Suprapubic skin (tissue), 4 donors: ENCODE data around the gene APOBEC3A. TPM values are rescaled to one million over a fixed set of nuclear protein-coding genes. Genes with fewer than 3 reads are reported as not detected.

Experiments used
- DNase-seq, 2 donors: peaks; one replicate each; pipeline ENCODE4 v3.0.0-alpha.2; 2019; ENCODE audit warnings: low spot score in 2 of 2
- H3K27ac ChIP-seq: fragments of 200-600 bp; sonication (generic); one replicate; pipeline ENCODE4 v1.5.1; 2019
- H3K27me3 ChIP-seq: fragments of 200-600 bp; sonication (generic); one replicate; pipeline ENCODE4 v1.5.1; 2019
- H3K36me3 ChIP-seq: fragments of 200-600 bp; sonication (generic); one replicate; pipeline ENCODE4 v1.5.1; 2019
- H3K4me1 ChIP-seq: fragments of 200-600 bp; sonication (generic); one replicate; pipeline ENCODE4 v1.5.1; 2019
- H3K4me3 ChIP-seq: fragments of 200-600 bp; sonication (generic); one replicate; pipeline ENCODE4 v1.5.1; 2019; ENCODE audit warnings: mild to moderate bottlenecking
- H3K9me3 ChIP-seq: fragments of 200-600 bp; sonication (generic); one replicate; pipeline ENCODE4 v1.5.1; 2019
- EP300 ChIP-seq: sonication (generic); formaldehyde crosslinking; IDR thresholded peaks from one replicate; pipeline ENCODE4 v1.6.1; 2017; ENCODE audit warnings: antibody characterized with exemption
- POLR2A ChIP-seq, 2 donors: fragments of 450-650 bp; IDR thresholded peaks; one replicate each; pipeline ENCODE4 v1.6.1; 2017; ENCODE audit warnings: antibody characterized with exemption in 2 of 2, mild to moderate bottlenecking in 2 of 2, moderate library complexity in 2 of 2
- POLR2AphosphoS5 ChIP-seq, 3 donors: sonication (generic); formaldehyde crosslinking; IDR thresholded peaks; one replicate each; pipeline ENCODE4 v1.6.1; 2017; ENCODE audit warnings: antibody characterized with exemption in 3 of 3
- WGBS: methylation state at CpG from one replicate; pipeline ENCODE4 v1.1.5; 2018; 5-methylcytosine and 5-hydroxymethylcytosine counted together
- total RNA-seq, 4 donors: library from RNA; depleted of rRNA; stranded (reverse); fragments of >200 nt; gene quantifications; one replicate each; pipeline ENCODE4 v1.1.0, GENCODE V29; 2016
- TF ChIP-seq, protein P1 (sequence below), 2 donors: fragments of 200-600 bp in 1 of 2; fragments of 450-650 bp in 1 of 2; sonication (generic) in 1 of 2; IDR thresholded peaks; one replicate each; pipeline ENCODE4 v1.5.1; 2016 to 2019; ENCODE audit warnings: antibody characterized with exemption in 2 of 2, mild to moderate bottlenecking in 1 of 2, moderate library complexity in 1 of 2

Gene APOBEC3A
- total RNA-seq, 4 donors from 2014 or later = 2.1 TPM; not detected in 3

DNA sequence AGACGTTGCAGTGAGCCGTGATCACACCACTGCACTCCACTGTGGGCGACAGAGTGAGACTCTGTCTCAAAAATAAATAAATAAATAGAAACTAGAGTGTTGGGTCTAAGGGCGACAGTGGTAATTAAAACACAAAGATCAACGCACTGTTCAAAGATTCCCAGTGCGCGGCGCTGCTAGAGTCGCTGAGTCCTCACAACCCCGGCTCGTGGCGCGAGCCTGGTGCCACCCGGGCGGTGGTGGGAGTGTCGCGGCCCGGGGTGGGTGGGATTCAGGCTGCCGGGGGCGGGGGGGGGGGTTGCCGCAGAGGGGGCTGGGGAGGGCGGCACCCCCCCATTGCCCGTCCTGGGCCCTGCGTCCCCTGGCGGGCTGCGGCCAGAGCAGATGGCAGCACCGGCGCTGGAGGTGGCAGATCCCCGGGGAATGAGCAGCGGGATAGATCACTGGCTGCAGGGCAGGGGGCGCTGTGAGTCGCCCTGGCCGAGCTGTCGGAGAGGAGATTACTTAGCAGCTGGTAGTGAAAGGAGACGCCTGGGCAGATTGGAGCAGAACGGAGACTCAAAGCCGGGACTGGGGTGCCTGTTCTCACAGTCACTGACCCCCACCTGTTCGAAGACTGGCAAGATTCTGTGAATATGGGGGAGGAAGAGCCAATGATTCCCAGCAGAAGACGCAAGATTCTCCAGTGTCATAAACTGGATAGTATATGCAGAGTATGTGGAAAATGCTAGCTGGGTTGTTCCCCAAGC is 30.2 kb upstream of the APOBEC3A start:
- H3K27ac ChIP-seq = peak overlapping the region; percentile 15
- DNase-seq = peak in 1 of 2 donors; percentile 78
- H3K4me3 ChIP-seq = peak overlapping the region; percentile 40
- H3K36me3 ChIP-seq = no peaks in the 10 kb centered on the region
- no peak for TF ChIP-seq EP300
- TF ChIP-seq, protein P1, sequence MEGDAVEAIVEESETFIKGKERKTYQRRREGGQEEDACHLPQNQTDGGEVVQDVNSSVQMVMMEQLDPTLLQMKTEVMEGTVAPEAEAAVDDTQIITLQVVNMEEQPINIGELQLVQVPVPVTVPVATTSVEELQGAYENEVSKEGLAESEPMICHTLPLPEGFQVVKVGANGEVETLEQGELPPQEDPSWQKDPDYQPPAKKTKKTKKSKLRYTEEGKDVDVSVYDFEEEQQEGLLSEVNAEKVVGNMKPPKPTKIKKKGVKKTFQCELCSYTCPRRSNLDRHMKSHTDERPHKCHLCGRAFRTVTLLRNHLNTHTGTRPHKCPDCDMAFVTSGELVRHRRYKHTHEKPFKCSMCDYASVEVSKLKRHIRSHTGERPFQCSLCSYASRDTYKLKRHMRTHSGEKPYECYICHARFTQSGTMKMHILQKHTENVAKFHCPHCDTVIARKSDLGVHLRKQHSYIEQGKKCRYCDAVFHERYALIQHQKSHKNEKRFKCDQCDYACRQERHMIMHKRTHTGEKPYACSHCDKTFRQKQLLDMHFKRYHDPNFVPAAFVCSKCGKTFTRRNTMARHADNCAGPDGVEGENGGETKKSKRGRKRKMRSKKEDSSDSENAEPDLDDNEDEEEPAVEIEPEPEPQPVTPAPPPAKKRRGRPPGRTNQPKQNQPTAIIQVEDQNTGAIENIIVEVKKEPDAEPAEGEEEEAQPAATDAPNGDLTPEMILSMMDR (IDR thresholded peaks at IDR 0.05) = peak in 1 of 2 donors; percentile 67
- H3K4me1 ChIP-seq = peaks cover 26% of the 10 kb centered on the region
- no peaks in the 10 kb centered on the region for H3K9me3 ChIP-seq
- WGBS = 23% methylated on average over 19 of the region's 39 CpGs
- H3K27me3 ChIP-seq = peaks cover 3% of the 10 kb centered on the region

DNA sequence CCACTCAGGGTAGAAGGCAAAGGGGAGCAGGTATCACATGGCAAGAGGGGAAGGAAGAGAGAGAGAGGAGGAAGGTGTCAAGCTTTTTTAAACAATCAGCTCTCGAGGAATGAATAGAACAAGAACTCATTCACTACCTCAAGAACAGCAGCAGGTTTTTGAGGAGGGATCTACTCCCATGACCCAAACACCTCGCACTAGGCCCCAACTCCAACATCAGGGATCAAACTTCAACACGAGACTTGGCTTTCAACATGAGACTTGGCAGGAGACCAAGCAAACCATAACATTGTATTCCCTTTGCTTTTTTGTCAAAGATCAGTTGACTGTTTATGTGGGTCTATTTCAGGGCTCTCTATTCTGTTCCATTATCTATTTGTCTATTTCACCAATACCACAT is 26.9 kb upstream of the APOBEC3A start:
- WGBS = 79% methylated on average over 3 of the region's 3 CpGs
- Histone ChIP-seq H3K27me3 (peaks cover 3% of the 10 kb centered on the region), H3K4me3 (no peak overlapping the region), H3K4me1 (peaks cover 13% of the 10 kb centered on the region), H3K27ac (no peak overlapping the region), H3K9me3 (no peaks in the 10 kb centered on the region), H3K36me3 (no peaks in the 10 kb centered on the region)
- TF ChIP-seq, protein P1 (IDR thresholded peaks at IDR 0.05) = no peak
- TF ChIP-seq POLR2AphosphoS5 (IDR thresholded peaks at IDR 0.05) (no peak), POLR2A (IDR thresholded peaks at IDR 0.05) (no peak), EP300 (no peak)
- no peak for DNase-seq

DNA sequence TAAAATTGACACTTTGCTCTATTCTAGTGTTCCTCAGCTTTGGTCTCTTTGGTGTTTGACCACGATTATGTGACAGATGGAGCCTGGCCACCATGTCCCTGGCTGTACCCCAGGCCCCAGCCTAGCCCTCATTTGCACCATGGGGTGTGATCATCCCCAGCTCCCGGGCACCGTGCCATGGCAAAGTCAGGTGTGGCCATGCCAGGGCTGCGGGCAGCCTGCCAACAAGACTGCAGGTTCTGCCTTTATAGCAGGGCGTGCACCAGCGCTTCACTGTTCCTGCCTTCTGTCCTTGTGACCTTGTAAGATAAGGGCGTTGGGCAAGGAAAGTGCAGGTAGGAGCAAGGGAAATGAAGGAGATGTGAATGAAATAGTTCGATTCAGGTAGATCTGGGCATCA is 22.4 kb upstream of the APOBEC3A start:
- Histone ChIP-seq H3K9me3 (no peaks in the 10 kb centered on the region), H3K4me1 (peaks cover 7% of the 10 kb centered on the region), H3K27ac (no peak overlapping the region), H3K36me3 (no peaks in the 10 kb centered on the region), H3K4me3 (no peak overlapping the region), H3K27me3 (peaks cover 19% of the 10 kb centered on the region)
- WGBS = 35% methylated on average over 8 of the region's 8 CpGs
- peak; percentile 85 to 89 for DNase-seq
- TF ChIP-seq EP300 = no peak
- TF ChIP-seq, protein P1 (IDR thresholded peaks at IDR 0.05) = no peak
- TF ChIP-seq POLR2AphosphoS5 (IDR thresholded peaks at IDR 0.05) = no peak
- no peak for TF ChIP-seq POLR2A (IDR thresholded peaks at IDR 0.05)

DNA sequence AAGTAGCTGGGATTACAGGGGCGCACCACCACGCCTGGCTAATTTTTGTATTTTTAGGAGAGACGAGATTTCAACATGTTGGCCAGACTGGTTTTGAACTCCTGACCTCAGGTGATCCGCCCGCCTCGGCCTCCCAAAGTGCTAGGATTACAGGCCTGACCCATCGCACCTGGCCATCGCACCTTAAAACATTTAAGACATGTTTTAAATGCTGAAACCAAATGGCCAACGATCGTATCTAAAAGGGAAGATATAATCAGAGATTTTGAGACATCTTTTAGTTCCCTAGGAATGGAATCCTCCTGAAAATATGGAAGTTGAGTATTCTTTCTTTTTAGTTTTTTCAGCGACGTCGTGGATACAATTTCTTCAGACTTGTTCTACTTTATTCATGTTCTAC is 21.8 kb upstream of the APOBEC3A start:
- DNase-seq = no peak
- WGBS = 90% methylated on average over 13 of the region's 13 CpGs
- Histone ChIP-seq H3K27me3 (peaks cover 19% of the 10 kb centered on the region), H3K9me3 (no peaks in the 10 kb centered on the region), H3K36me3 (no peaks in the 10 kb centered on the region), H3K4me1 (peaks cover 7% of the 10 kb centered on the region), H3K4me3 (no peak overlapping the region), H3K27ac (no peak overlapping the region)
- TF ChIP-seq EP300 = no peak

DNA sequence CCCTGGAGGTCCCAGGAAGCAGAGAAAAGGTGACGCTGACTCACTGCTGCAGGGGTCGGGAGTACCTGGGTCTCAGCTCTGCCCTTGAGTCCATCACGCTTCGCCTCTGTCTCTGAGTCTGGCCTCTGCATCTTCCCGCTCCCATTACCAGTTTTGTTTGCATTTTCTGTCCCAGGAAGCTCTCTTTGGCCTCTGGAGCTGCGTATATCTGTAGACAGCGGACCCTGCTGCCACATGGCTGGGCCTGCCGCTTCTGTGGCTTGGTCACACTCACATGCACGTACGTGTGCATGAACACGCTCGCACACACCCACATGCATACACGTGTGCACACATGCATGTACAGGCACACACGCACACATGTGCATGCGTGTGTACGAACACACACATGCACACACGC is 20.8 kb upstream of the APOBEC3A start:
- DNase-seq = peak in 1 of 2 donors; percentile 31
- Histone ChIP-seq H3K27ac (no peak overlapping the region), H3K4me3 (no peak overlapping the region), H3K36me3 (no peaks in the 10 kb centered on the region), H3K4me1 (peaks cover 7% of the 10 kb centered on the region), H3K9me3 (no peaks in the 10 kb centered on the region), H3K27me3 (peaks cover 19% of the 10 kb centered on the region)
- no peak for TF ChIP-seq POLR2A (IDR thresholded peaks at IDR 0.05)
- TF ChIP-seq POLR2AphosphoS5 (IDR thresholded peaks at IDR 0.05) = no peak
- no peak for TF ChIP-seq EP300
- TF ChIP-seq, protein P1 (IDR thresholded peaks at IDR 0.05) = no peak
- WGBS = 94% methylated on average over 17 of the region's 17 CpGs

DNA sequence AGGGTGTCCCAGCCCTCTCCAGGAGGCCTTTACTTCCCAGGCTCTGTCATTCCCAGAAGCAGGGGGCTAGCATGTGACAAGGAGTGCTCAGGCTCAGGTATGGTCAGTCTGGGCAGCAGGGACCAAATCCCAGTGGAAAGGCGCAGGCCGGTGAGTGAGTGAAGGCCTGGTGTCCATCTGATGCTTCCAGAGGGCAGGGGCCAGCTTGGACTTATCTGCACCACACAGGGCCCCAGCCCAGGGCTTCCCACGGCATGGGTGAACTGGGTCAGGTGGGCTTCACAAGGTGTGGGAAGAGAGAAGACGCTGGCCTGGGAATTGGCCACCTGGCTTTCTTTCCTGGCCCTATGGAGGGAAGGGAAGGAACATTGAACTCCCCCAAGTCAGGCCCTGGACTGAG is 20.4 kb upstream of the APOBEC3A start:
- TF ChIP-seq, protein P1 (IDR thresholded peaks at IDR 0.05) = no peak
- TF ChIP-seq EP300 = no peak
- TF ChIP-seq POLR2A (IDR thresholded peaks at IDR 0.05) = no peak
- TF ChIP-seq POLR2AphosphoS5 (IDR thresholded peaks at IDR 0.05) = no peak
- Histone ChIP-seq H3K9me3 (no peaks in the 10 kb centered on the region), H3K27ac (no peak overlapping the region), H3K27me3 (peaks cover 19% of the 10 kb centered on the region), H3K4me1 (peaks cover 7% of the 10 kb centered on the region), H3K4me3 (no peak overlapping the region), H3K36me3 (no peaks in the 10 kb centered on the region)
- 85% methylated on average over 2 of the region's 4 CpGs for WGBS
- DNase-seq = no peak
